Muscle of leg (tissue), 11 donors: ENCODE measurements around the gene SOBP. TPM values are rescaled to one million over a fixed set of nuclear protein-coding genes. Genes with fewer than 3 reads are reported as not detected.

Experiments
- DNase-seq: peaks from one replicate; pipeline ENCODE4 v3.0.0; 2013
- H3K27ac ChIP-seq: one replicate; pipeline ENCODE4 v1.5.1; 2013; ENCODE audit warnings: mild to moderate bottlenecking, low read length, control low read depth
- H3K27me3 ChIP-seq: one replicate; pipeline ENCODE4 v1.6.1; 2013; ENCODE audit warnings: low read length; ENCODE audit not compliant: control insufficient read depth, insufficient read depth
- H3K36me3 ChIP-seq: one replicate; pipeline ENCODE4 v1.6.1; 2013; ENCODE audit warnings: low read length; ENCODE audit not compliant: control insufficient read depth, insufficient read depth
- H3K4me1 ChIP-seq: one replicate; pipeline ENCODE4 v1.6.1; 2013; ENCODE audit warnings: low read length; ENCODE audit not compliant: control insufficient read depth, insufficient read depth
- H3K4me3 ChIP-seq: one replicate; pipeline ENCODE4 v1.5.1; 2013; ENCODE audit warnings: low read length, control low read depth
- H3K9me3 ChIP-seq: replicated peaks from 2 replicates; pipeline ENCODE4 v1.6.1; 2013; ENCODE audit warnings: low read depth, low read length; ENCODE audit not compliant: control insufficient read depth
- WGBS: methylation state at CpG from one replicate; pipeline ENCODE4 v1.1.5; 2013; ENCODE audit warnings: missing lambda C conversion rate; ENCODE audit not compliant: insufficient coverage; 5-methylcytosine and 5-hydroxymethylcytosine counted together
- polyA plus RNA-seq, 8 donors: library from polyadenylated mRNA; unstranded; fragments of 120-200 nt; gene quantifications; one replicate each; pipeline versions ENCODE4 v1.2.1 to v1.2.3, GENCODE V29; 2013; ENCODE audit warnings: inconsistent platforms in 1 of 8, low replicate concordance in 1 of 8; ENCODE audit not compliant: insufficient read length in 8 of 8, insufficient read depth in 1 of 8
- total RNA-seq: library from RNA; stranded (reverse); fragments of 120-200 nt; gene quantifications from one replicate; pipeline ENCODE4 v1.2.4, GENCODE V29; 2013

SOBP gene
- total and polyA plus RNA-seq, 9 donors: 13.6 to 17.6 (median 16.2) TPM

DNA sequence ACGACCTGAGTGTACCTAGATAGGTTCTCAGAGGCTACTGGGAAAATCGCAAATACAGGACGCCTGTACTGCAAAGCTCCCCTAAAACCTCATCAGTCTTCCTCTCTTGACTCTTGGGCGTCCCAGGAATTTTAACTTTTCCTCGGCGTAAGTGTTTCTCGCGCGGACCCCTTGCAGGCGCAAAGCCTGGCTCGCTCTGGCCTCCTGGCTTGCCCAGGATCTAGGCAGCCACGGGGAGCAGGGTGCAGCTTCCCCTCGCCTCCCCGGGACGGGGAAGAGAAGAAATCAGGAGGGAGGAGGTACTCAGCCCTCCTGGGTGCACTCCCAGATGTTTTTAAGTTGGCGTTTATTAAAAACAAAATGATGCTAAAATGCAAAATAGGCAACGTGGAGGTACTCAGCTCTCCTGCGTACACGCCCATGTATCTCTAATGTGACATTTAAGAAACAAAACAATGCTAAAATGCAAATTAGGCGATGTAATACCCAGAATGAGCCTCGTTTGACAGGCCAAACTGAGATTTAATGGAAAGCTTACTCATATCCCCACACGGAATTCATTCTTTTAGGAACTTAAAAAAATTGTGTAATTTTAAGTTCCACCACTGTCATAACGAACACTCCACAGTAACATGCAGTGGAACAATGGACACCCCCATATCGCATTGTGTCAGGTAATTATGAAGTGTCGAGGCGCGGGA, 1.6 kb upstream of the SOBP start:
- Histone ChIP-seq H3K4me1 (peaks cover 21% of the 10 kb centered on the region), H3K27ac (peak overlapping the region; percentile 93), H3K9me3 (no peaks in the 10 kb centered on the region), H3K4me3 (peak overlapping the region; percentile 82), H3K27me3 (peaks cover 12% of the 10 kb centered on the region), H3K36me3 (no peaks in the 10 kb centered on the region)
- 23% methylated on average over 7 of the region's 27 CpGs for WGBS
- no peak for DNase-seq

DNA sequence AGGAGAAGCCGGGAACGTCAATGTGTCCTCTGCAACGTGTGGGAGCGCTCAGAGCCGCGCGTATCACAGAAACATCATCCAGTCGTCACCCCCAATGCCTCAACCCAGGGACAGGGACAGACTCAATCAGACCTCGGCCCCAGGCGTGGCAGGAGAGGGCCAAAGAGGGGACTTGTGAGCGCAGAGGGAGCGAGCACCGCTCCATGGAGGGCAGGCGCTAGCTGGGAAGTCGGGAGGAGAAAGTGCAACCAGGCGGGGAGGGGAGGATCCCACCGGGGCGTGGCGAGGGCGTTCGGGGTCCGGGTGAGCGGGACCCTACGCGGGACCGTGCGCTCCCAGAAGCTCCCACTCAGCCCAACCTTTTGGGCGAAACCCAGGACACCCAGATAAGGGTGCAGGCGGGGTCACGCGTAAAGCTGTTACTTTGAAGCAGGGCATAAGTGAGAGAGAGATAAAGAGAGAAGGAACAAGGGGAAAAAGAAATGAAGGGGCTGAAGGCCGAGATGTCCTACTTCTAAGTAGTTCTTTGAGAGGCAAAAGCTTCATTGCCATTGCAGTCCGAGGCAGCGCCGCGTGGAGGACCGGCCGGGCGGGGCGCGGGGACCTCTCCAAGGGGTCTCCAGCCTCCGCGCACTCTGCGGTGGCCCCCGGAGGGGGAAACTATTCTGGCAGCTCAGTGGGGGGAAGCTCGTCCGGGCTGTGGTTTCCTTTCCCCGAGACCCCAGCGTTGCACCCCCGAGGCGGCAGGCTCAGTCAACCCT, 862 bp upstream of the SOBP start:
- no peaks in the 10 kb centered on the region for H3K9me3 ChIP-seq
- peaks cover 12% of the 10 kb centered on the region for H3K27me3 ChIP-seq
- peak overlapping the region; percentile 82 for H3K4me3 ChIP-seq
- DNase-seq: peak; percentile 78
- WGBS: under 1% methylated on average over 39 of the region's 51 CpGs
- H3K4me1 ChIP-seq: peaks cover 23% of the 10 kb centered on the region
- peak overlapping the region; percentile 93 for H3K27ac ChIP-seq
- no peaks in the 10 kb centered on the region for H3K36me3 ChIP-seq

DNA sequence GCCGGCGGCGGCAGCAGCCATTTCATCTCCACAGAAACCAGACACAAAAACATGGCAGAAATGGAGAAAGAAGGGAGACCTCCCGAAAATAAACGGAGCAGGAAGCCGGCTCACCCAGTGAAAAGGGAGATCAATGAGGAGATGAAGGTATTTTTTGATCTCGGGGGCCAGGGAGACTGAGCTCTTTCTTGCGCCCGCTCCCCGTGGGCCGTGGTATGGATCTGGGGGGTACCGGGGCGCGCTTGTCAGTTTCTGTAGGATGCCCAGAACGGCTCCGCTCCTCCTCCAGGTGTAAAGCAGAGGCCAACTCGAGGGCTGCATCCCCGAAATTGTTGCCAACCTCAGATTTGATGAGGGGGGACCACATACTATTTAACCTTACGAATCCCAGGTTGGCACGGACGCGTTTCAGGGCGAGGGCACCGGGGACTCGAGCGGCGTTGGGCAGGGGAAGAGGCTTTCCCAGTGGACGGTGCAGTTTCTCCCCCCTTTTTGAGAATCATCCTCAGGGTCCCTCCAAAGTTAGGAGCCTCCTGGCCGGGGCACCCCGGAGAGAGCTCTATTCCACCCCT, 735 bp downstream of the SOBP start:
- under 1% methylated on average over 24 of the region's 30 CpGs for WGBS
- H3K27me3 ChIP-seq: peaks cover 12% of the 10 kb centered on the region
- no peaks in the 10 kb centered on the region for H3K9me3 ChIP-seq
- H3K4me3 ChIP-seq: peak overlapping the region; percentile 53
- H3K4me1 ChIP-seq: peaks cover 32% of the 10 kb centered on the region
- H3K27ac ChIP-seq: peak overlapping the region; percentile 90
- H3K36me3 ChIP-seq: no peaks in the 10 kb centered on the region
- DNase-seq: peak; percentile 63

DNA sequence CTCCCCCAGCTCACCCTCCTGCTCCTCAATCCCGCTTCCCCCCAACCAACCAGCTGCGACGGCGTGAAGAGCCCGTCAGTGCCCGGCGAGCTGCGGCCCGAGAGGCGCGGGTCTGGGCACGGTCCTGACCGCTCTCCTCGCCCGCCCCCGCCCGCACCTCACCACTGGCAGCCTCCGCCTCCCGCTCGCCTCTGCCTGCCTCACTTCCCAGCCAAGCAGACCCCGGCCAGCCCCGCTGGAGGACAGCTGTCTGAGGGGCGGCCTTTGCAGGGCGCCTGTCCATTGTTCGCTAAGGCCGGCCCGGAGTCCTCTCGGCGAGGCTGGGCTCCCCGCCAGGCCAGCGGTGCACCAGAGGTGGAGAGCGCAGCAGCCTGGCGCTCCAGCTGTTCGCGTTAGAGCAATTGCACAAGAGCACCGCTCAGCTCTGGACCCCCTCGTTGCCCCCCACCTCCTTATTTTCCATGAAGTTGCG, 1.3 kb downstream of the SOBP start:
- WGBS: 0% methylated on average over 35 of the region's 38 CpGs
- no peaks in the 10 kb centered on the region for H3K9me3 ChIP-seq
- peaks cover 34% of the 10 kb centered on the region for H3K4me1 ChIP-seq
- DNase-seq: peak; percentile 94
- H3K4me3 ChIP-seq: peak overlapping the region; percentile 53
- no peaks in the 10 kb centered on the region for H3K36me3 ChIP-seq
- peak overlapping the region; percentile 90 for H3K27ac ChIP-seq
- H3K27me3 ChIP-seq: peaks cover 12% of the 10 kb centered on the region

DNA sequence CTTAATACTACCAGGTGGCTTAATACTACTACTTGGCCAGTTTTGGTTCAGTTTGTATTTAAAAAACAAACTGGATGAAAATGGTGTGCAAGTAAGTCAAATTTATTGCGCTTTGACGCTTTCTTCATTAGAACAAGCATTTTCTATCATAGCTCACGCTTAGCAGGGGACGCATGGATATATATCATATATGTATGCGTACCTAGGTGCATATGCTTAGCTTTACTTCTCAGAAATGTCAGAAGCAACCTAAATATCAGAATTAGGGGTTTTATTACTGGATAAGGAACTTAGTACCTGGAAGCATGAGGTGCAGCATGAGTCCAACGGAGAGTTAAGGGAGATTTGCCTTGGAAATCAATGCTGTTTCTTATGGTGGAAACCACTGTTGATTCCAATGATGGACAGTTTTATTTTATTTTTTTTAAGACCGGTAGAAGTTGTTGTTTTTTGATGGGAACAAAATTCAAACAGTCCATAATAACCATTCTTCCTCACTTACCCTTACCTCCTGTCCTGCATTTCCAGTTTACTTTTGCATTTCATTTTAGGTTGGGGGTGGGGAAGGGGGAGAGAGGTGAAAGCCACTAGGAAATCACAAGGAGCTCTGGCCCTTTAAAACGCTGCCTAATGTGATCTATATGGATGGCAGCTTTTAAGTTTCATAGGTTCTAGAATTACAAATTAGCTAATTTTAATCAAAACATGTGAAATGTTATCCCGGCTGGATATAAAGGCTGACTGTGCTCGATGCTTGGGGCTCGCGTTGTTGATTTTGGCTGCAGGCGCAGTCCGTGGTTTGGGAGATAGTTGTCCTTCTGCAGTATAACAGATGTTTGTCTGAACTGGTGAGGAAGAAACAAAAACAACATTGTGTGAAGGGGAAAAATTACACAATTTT, 2.1 kb downstream of the SOBP start:
- peak; percentile 89 for DNase-seq
- no peaks in the 10 kb centered on the region for H3K9me3 ChIP-seq
- H3K27me3 ChIP-seq: peaks cover 12% of the 10 kb centered on the region
- no peaks in the 10 kb centered on the region for H3K36me3 ChIP-seq
- 0% methylated on average over 1 of the region's 14 CpGs for WGBS
- peaks cover 39% of the 10 kb centered on the region for H3K4me1 ChIP-seq
- H3K27ac ChIP-seq: peak overlapping the region; percentile 90
- peak overlapping the region; percentile 53 for H3K4me3 ChIP-seq

DNA sequence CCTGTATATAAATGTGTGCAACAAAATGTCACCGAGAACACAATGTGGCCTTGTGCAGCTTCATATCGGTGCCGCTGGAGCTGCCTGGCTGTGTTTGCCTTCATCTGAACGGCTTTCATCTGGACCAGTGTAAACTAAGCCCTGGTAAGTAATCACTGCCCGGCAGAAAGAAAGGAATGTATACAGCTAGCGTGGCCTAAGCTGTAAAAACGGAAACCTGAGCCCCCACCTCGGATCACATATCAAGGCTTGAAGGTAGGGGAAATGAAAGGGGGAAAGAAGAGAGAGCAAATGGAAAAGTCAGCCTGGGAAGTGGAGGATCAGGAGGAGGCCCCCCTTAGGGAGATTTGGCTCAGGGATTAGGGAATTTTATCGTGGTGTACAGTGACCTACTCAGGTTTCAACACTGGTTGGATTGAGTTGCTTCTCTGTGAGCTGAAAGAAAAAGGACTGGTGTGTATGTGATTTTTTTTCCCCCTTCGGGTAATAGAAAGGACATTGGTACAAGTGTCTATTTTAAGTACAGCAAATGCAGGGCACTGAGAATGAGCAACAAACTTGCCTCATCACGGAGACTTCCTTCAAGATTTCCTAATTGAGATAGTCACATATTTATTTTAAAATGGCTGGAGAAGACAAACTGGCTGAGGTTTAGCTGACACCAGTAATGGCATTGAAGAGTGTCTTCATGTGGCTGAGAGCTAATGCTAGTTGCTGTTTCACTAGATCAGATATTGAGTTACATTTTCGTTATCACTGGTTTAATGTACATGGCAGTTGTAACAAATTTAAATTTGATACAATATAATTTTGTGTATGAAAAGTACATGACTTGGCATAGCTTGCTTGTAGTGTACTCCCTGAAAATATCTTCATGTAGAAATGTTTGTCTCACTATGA, 3.5 kb downstream of the SOBP start:
- peak; percentile 70 for DNase-seq
- no peaks in the 10 kb centered on the region for H3K36me3 ChIP-seq
- peaks cover 32% of the 10 kb centered on the region for H3K4me1 ChIP-seq
- peaks cover 5% of the 10 kb centered on the region for H3K27me3 ChIP-seq
- 8% methylated on average over 4 of the region's 12 CpGs for WGBS
- H3K27ac ChIP-seq: peak overlapping the region; percentile 90
- H3K4me3 ChIP-seq: peak overlapping the region; percentile 53
- no peaks in the 10 kb centered on the region for H3K9me3 ChIP-seq

DNA sequence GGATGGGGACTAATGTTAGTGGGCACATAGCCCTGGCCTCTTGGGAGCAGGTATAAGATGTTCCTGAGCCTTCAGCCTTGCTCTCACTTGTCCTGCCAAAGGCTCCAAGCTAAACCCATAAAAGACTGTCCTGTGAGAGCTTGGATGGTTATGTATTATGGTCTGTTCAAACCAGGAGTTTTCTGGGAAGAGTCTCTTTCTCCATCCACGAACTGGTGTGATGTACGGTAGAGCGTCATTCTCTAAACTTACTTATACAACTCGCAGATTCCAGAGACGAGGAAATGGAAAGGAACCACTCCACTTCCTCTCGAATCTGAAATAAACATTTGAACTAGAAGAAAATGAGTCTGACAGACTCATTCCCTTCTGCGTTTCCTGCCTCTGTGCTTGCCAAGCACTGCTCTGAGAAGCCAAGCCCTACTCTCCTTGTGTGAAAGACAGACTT, 5.3 kb downstream of the SOBP start:
- Histone ChIP-seq H3K27ac (peak overlapping the region; percentile 90), H3K9me3 (no peaks in the 10 kb centered on the region), H3K27me3 (no peaks in the 10 kb centered on the region), H3K4me1 (peaks cover 28% of the 10 kb centered on the region), H3K4me3 (no peak overlapping the region), H3K36me3 (no peaks in the 10 kb centered on the region)
- peak; percentile 96 for DNase-seq
- WGBS: no CpG with 5 or more reads among the region's 7 CpGs

DNA sequence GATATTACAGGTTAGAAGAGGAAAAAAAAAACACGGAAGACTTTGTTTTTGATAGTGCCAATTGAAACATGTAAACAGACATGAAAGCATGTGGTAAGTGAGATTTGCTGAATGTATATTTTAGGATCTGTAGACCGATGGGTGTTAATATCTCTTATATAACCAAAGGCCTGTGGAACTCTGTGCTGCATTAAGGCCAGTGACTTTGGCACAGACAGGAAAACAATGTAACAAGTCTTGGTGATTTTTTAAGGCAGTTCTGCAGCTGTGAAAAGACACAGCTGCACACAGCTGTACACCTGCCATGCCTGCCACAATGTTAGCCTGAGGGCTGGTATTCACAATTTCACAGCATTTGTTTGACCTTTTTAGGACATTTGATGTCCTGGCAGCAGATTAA, 6.1 kb downstream of the SOBP start:
- no peaks in the 10 kb centered on the region for H3K9me3 ChIP-seq
- peaks cover 28% of the 10 kb centered on the region for H3K4me1 ChIP-seq
- H3K4me3 ChIP-seq: no peak overlapping the region
- no CpG with 5 or more reads among the region's 2 CpGs for WGBS
- no peaks in the 10 kb centered on the region for H3K36me3 ChIP-seq
- peak overlapping the region; percentile 90 for H3K27ac ChIP-seq
- no peaks in the 10 kb centered on the region for H3K27me3 ChIP-seq
- DNase-seq: peak; percentile 66
